NCI-H2107 (cell line): Measurements from ENCODE around the gene MPP3.
"Not testable (repeated sequence)": the region's sequence is repeated elsewhere in the genome, so short reads cannot be mapped to it uniquely, and the experiment has no call there.

Experiments used
- DNase-seq: peaks from one replicate; lab custom pipeline; 2025; lab: John Stamatoyannopoulos, UW

MPP3 gene

GRCh38 chr17:43861960-43862359, 29.0 kb upstream of the MPP3 start:
- no peak for DNase-seq

GRCh38 chr17:43860927-43861622, 28.1 kb upstream of the MPP3 start:
- no peak for DNase-seq

- no peak for DNase-seq
Observed at GRCh38 chr17:43860077-43860725, 27.3 kb upstream of the MPP3 start.

GRCh38 chr17:43857957-43858600, 25.1 kb upstream of the MPP3 start:
- no peak for DNase-seq

- DNase-seq: no peak
Observed at GRCh38 chr17:43857141-43857540, 24.2 kb upstream of the MPP3 start.

- no peak for DNase-seq
Observed at GRCh38 chr17:43856141-43856540, 23.2 kb upstream of the MPP3 start.

GRCh38 chr17:43855061-43855460, 22.1 kb upstream of the MPP3 start:
- DNase-seq: no peak

GRCh38 chr17:43854498-43854897, 21.6 kb upstream of the MPP3 start:
- DNase-seq: no peak

- DNase-seq: no peak
Observed at GRCh38 chr17:43853546-43853945, 20.6 kb upstream of the MPP3 start.

- no peak for DNase-seq
Observed at GRCh38 chr17:43852571-43852970, 19.6 kb upstream of the MPP3 start.

GRCh38 chr17:43849116-43849515, 16.2 kb upstream of the MPP3 start:
- DNase-seq: no peak

- DNase-seq: no peak
Observed at GRCh38 chr17:43848601-43849000, 15.7 kb upstream of the MPP3 start.

- DNase-seq: no peak
Observed at GRCh38 chr17:43846963-43847371, 14.0 kb upstream of the MPP3 start, which contains the start of gene CD300LG. Gene CD300LG, plus strand, starts transcription at chr17:43847176. Its CDS starts 41 bp downstream, at chr17:43847217.

- peak; percentile 41 for DNase-seq
Observed at GRCh38 chr17:43846221-43846712, 13.3 kb upstream of the MPP3 start.

- no peak for DNase-seq
Observed at GRCh38 chr17:43845766-43846165, 12.8 kb upstream of the MPP3 start.

- no peak for DNase-seq
Observed at GRCh38 chr17:43844241-43844640, 11.3 kb upstream of the MPP3 start.

- no peak for DNase-seq
Observed at GRCh38 chr17:43842975-43843325, 10.0 kb upstream of the MPP3 start.

GRCh38 chr17:43842091-43842974, 9.4 kb upstream of the MPP3 start:
- not testable (repeated sequence) for DNase-seq

GRCh38 chr17:43841282-43841681, 8.3 kb upstream of the MPP3 start:
- DNase-seq: no peak

GRCh38 chr17:43840814-43841213, 7.9 kb upstream of the MPP3 start:
- DNase-seq: no peak

- peak; percentile 64 for DNase-seq
Observed at GRCh38 chr17:43839670-43840108, 6.7 kb upstream of the MPP3 start.

- no peak for DNase-seq
Observed at GRCh38 chr17:43834106-43834505, 1.2 kb upstream of the MPP3 start.
